OCI-LY3 (cell line): ENCODE results near the gene PPP1R9A.

ENCODE experiments used
- CTCF ChIP-seq: fragments of 200-600, 300-600 bp; sonication (generic); IDR thresholded peaks from 2 replicates; pipeline ENCODE4 v1.5.1; 2014; ENCODE audit warnings: antibody characterized with exemption, low read length, low read depth
- EZH2phosphoT487 ChIP-seq: fragments of 200-600 bp; shearing (Covaris generic); IDR thresholded peaks from 2 replicates; pipeline ENCODE4 v1.6.1; 2018; ENCODE audit warnings: antibody characterized with exemption, mixed run types, low read depth

- no peak for TF ChIP-seq CTCF
- no peak for TF ChIP-seq EZH2phosphoT487
These were observed 423.0 kb downstream of the PPP1R9A start for GRCh38 chr7:95330204-95330960.
